HG03159 (cell line): ENCODE data around the gene ZNF451.
"Not testable (repeated sequence)": the region's sequence is repeated elsewhere in the genome, so short reads cannot be mapped to it uniquely, and the experiment has no call there.

ENCODE experiments used
- ATAC-seq: cut with Tn5 transposase; IDR thresholded peaks from one replicate; pipeline ENCODE4 v1.9.1; 2021; ENCODE audit warnings: mild to moderate bottlenecking, moderate library complexity; ENCODE audit not compliant: unreplicated experiment

The ZNF451 gene, protein sequence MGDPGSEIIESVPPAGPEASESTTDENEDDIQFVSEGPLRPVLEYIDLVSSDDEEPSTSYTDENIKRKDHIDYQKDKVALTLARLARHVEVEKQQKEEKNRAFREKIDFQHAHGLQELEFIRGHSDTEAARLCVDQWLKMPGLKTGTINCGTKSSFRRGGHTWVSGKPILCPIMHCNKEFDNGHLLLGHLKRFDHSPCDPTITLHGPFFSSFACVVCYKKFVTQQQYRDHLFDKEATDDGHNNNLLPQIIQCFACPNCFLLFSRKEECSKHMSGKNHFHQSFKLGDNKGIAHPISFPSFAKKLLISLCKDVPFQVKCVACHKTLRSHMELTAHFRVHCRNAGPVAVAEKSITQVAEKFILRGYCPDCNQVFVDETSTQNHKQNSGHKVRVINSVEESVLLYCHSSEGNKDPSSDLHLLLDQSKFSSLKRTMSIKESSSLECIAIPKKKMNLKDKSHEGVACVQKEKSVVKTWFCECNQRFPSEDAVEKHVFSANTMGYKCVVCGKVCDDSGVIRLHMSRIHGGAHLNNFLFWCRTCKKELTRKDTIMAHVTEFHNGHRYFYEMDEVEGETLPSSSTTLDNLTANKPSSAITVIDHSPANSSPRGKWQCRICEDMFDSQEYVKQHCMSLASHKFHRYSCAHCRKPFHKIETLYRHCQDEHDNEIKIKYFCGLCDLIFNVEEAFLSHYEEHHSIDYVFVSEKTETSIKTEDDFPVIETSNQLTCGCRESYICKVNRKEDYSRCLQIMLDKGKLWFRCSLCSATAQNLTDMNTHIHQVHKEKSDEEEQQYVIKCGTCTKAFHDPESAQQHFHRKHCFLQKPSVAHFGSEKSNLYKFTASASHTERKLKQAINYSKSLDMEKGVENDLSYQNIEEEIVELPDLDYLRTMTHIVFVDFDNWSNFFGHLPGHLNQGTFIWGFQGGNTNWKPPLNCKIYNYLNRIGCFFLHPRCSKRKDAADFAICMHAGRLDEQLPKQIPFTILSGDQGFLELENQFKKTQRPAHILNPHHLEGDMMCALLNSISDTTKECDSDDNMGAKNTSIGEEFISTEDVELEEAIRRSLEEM

DNA sequence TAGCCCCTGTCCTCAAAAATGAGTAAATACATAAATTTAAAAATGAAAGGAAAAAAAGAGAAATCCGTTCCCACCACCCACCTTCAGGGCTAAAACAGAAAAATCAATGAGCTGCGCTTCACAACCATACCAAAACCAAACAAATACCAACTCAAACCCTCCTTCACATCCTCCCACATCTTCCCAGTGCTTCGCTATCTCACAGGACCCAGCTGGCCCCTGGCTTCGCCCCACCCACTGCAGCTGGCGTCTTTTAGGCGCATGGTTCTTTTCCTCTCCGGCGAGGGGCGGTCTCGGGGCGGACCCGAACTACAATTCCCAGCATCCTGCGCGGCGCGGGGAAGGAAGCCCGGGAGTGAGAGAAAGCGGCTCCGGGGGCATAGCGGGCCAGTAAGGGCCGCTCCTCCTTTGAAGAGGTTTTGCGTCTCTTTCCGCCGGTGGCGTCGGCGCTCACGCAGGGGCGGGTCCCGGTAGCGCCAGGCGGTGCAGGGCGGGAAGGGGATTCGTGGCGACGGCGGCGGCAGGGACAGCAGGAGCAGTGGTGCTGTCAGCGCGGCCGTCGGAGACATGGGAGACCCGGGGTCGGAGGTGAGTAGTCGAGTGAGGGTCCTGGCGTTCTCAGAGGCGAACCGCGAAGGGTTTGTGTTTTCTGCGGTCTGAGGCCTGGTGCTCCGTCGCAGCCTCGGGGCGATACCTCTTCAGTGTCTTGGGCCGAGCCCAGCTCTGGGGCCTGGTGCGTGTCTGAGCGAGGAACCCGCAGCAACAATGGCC lies at the start of gene ZNF451:
ZNF451 (plus strand) TSS at position 502 of the 771 bp plus-strand sequence; CDS start at position 568, 66 bp downstream.
- peak; percentile 96 for ATAC-seq

DNA sequence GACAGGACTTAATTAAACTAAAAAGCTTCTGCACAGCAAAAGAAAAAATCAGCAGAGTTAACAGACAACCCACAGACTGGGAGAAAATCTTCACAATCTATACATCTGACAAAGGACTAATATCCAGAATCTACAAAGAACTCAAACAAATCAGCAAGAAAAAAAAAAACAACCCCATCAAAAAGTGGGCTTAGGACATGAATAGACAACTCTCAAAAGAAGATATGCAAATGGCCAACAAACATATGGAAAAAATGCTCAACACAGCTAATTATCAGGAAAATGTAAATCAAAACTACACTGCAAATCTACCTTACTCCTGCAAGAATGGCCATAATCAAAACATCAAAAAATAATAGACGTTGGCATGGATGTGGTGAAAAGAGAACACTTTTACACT lies 45.9 kb upstream of the ZNF451 start:
- not testable (repeated sequence) for ATAC-seq

DNA sequence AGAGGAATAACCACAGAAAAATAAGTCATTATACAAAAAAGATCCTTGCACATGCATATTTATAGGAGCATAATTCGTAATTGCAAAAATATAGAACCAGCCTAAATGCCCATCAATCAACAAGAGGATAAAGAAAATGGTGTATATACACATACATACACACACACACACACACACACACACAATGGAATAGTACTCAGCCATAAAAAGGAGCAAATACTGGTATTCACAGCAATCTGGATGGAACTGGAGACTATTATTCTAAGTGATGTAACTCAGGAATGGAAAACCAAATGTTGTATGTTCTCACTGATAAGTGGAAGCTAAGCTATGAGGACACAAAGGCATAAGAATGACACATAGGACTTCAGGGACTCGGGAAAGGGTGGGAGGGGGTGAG lies 45.4 kb upstream of the ZNF451 start:
- ATAC-seq, result no peak

DNA sequence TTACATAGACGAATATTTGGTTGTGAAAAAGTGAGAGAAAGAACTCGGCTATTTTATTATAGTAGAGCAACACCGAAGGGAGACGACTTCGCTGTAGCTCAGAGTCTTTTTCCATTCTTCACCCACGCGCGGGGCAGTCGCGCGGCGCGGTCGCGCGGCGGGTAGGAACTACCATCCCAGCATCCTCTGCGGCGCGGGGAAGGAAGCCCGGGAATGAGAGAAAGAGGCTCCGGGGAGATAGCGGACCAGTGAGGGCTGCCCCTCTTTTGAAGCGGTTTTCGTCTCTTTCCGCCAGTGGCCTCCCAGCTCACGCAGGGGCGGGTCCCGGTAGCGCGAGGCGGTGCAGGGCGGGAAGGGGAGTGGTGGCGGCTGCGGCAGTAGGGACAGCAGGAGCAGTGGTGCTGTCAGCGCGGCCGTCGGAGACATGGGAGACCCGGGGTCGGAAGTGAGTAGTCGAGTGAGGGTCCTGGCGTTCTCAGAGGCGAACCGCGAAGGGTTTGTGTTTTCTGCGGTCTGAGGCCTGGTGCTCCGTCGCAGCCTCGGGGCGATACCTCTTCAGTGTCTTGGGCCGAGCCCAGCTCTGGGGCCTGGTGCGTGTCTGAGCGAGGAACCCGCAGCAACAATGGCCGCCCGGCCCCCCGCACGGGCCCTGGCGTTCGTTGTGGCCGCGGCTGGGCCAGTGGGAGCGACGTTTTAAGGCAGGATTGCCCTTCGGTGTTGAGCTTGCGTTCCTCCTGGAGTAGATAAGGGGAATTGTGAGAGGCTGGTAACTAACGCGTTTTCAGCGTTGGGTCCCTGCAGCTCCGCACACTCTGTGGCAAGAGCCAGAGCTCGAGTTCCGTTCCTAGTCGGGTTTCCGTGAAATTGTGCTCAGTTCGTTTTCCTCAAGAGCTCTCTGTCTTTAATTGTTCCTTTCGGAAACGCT lies 43.4 kb upstream of the ZNF451 start, which contains the start of gene KIAA1586:
KIAA1586 (plus strand) TSS at position 362 of the 925 bp plus-strand sequence; CDS start at position 425, 63 bp downstream.
- peak; percentile 97 for ATAC-seq

DNA sequence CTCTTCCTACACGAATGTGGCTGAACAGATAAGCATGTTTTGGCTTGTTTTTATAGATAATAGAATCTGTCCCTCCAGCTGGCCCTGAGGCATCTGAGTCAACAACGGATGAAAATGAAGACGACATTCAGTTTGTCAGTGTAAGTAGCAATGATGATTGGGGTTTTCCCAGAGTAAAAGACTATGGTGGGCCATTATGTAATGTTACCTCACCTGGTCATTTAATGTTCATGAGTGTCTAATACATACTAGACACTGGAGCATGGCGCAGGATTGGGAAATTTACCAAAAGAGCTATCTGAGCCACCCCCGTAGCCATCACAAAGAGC lies 42.8 kb upstream of the ZNF451 start:
- ATAC-seq, result peak; percentile 30

DNA sequence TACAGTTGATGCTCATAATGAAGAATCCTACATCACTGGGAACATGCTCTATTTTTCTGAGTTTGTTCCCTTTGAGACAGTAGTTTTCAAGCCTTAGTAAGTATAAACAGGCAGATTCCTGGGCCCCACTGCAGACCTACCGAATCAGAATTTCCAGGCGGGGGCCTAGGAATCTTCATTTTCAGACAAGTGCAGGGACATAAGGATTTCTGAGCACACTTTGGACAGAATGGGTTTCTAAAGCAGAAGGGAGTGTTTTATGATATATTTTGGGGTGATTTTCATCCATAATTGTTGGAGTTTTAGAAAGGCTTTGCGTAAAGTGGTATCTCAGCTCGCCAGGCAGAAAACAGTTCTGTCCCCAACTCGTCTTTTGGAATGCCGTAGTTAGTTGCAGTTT lies 42.1 kb upstream of the ZNF451 start:
- not testable (repeated sequence) for ATAC-seq

DNA sequence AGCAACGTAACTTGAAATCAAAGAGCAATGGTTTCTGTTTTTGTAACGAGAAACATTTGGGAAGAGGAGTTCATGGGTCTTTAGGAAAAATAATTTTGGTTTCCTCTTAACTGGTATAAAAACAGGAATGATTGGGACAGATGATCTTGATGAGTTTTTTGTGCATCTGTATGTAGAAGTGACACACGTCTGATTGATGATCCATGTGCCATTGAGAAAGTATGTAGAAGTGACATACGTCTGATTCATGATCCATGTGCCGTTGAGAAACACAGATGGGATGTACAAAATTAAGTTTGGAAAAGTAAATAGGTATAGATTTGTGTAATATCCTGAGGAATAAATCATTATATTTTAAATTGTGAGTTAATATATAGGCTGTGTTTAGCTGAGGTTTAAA lies 41.4 kb upstream of the ZNF451 start:
- ATAC-seq, result no peak

DNA sequence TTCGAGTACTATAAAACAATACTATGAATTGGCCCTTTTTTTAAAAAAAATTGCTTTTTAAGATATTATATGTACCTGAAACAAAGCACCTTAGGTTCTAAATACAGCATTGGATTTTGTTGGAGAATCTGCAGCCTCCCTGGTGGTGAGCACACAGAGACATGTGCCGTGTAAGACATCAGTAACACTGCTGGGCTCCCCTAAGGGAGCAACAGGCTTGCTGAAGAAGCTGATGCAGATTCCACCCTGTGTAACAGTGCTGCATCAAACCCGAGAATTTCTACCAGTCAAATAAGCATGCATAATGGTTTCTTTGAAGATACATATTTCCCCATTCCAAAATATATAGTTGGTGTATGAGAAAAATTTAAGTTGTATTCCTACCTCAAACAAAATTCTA lies 26.1 kb upstream of the ZNF451 start:
- ATAC-seq, result no peak

DNA sequence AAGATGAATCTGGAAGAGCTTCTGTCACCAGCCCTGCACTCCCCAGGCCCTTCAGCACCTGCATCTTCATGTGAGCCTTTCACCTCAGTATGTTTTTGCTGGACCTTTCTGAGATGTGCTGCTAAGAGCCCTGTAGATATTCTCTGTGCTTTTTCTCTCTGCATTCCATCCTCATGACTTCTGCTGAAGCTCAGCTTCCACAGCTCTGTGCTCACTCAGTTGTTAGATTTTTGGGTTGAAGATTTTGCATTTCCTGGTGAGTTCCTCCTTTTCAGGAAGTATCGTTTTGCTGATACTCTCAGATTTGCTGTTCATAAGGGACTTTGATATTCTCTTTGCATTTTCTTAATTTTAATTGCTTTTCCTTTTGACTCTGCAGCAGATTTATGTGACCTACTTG lies 25.2 kb upstream of the ZNF451 start:
- ATAC-seq, result no peak

DNA sequence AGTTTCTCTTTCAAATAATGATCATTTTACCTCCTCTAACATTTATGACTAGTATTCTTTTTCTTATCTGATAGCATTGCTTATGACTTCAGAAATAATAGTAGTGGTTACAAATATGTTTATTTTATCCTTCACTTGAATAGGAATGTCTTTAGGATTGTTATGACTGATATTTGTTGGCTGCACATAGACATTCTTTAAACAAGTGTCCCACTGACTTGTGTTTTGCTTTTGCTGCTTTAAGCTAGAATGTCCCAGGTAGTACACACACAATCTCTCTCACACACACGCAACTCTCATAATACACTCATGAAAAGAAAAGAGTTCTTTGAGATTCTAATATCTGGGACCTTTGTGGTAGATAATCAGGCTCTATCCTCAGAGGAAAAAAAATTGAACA lies 21.9 kb upstream of the ZNF451 start:
- ATAC-seq, result no peak

DNA sequence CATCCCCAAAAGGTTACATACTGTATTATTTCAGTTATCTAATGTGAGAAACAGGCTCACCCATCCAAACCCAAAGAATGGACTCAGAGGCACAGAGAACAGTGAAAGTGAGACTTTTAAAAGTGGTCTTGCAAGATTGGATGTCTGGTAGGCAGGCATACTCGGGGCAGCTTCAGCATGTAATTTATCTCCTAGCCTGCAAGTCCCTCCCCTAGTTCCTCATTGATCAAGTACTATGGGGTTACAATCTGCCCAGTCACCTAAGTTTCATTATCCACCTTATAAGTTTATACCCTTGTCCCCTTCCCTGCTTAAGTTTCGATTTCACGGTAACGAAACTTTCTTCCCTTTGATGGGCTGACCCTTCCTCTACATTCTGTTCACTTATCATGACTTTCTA lies 20.8 kb upstream of the ZNF451 start:
- ATAC-seq, result no peak

DNA sequence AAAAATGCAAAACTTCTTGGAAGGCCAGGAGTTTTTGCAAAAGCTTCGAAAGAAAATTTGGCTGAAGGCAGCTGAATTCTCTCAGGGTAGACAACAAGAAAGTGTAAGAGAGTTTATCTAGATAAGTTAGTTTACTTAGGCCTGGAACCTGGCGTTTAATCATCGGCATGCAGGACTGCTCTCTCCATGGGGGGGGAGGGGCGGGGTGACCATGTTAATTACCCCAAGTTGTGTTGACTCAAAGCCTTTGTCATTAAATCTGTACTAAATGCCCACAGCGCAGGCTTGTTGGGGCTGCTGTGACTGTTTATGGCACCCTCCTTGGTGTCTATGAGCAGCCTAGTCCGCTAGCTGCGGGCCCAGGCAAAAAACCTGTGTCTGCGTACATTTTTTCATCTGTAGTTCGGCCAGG lies 20.1 kb upstream of the ZNF451 start:
- no peak for ATAC-seq

DNA sequence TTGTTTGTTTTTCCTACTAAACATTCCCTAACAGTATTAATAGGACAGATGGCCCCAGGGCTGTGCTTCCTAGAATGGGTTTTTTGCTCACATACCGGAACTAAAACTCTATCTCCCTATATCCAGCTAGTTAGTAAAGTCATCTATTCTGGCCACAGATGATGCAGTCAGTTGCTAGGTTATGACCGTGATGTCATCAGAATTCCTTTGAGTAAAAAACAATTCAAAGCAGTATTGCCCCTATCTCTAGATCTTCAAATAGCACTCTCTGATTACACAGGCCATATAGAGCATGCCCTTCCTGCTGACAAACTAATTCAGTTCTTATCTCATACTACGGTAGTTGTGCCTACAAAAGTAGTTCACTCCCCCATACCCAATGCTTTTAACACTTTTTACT lies 17.9 kb upstream of the ZNF451 start:
- no peak for ATAC-seq

DNA sequence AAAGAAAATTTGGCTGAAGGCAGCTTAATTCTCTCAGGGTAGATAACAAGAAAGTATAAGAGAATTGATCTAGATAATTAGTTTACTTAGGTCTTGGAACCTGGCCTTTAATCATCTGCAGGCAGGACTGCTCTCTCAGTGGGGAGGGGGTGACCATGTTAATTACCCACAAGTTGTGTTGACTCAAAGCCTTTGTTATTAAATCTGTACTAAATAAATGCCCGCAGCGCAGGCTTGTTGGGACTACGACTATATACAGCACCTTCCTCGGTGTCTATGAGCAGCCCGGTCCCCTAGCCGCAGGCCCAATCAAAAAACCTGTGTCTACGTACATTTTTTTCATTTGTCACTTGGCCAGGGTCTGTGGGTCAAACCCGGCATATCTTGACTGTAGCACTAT lies 15.6 kb upstream of the ZNF451 start:
- ATAC-seq, result no peak

DNA sequence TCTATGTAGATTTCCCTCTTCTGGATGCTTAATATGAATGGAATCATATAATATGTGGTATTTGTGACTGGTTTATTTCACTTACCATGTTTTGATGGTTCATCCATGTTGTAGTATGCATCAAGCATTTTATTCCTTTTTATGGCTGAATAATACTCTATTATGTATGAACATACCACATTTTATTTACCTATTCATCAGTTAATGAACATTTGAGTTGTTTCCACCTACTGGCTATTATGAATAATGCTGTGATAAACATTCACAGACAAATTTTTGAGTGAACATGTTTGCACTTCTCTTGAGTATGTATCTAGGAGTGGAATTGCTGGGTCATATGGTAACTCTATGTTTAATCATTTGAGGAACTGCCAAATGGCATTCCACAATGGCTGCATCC lies 14.9 kb upstream of the ZNF451 start:
- ATAC-seq, result no peak

DNA sequence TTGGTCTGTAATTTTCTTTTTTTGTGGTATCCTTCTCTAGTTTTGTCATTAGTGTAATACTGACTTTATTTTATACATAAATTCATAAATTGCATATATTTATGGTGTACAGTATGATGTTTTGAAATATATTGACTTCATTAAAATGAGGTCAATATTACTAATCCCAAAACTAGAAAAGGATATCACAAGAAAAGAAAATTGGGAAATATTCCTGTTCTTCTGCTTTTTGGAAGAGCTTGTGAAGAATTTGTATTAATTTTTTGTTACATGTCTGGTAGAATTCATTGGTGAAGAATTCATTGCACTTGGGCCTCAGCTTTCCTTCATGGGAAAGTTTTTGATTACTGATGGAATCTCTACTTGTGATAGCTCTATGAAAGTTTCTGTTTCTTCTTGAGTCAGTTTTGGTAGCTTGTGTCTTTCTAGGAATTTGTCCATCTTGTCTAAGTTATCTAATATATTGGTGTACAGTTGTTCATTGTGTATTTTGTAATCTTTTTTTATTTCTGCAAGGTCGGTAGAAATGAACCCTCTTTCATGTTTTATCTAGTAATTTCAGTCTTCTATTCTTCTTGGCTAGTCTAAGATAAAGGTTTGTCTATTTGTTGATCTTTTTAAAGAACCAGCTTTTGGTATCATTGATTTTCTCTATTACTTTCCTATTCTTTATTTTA lies 11.3 kb upstream of the ZNF451 start:
- ATAC-seq, result no peak

DNA sequence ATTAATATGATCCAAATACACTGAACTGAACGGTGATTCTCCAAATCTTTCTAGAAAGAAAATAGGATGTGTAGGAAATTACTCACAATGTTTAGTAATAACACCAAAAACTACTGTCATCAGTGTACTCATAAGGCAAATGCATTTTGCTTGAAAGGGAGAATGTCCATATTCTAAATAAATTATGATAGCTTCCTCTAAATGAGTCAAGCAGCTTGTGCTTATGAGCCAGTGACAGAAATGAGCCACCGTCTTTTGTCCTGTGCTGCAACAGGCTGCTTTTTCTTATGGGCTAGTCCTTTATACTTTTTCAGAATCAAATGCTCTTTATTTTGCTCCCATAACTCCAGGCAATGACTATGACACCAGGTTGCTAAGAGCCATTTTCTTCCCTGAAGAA lies 4.5 kb upstream of the ZNF451 start:
- no peak for ATAC-seq

DNA sequence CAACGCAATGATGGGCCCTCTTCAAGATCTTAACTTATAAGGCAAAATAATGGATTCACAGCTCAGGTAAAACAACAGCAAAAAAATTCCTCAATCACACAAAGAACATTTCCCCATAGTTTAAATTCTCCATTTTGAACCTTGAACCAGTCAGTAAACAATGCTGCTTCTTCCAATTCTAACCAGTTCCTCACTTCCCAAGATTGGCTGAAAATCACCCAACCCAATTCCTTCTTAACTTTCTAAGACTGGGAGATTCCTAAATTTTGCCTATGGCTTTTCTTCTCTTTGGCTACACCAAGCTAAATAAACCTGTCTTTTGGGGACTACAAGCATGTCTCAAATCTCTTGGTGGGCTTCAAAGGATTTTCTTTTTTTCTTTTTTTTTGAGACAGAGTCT lies 3.1 kb upstream of the ZNF451 start:
- ATAC-seq, result no peak

DNA sequence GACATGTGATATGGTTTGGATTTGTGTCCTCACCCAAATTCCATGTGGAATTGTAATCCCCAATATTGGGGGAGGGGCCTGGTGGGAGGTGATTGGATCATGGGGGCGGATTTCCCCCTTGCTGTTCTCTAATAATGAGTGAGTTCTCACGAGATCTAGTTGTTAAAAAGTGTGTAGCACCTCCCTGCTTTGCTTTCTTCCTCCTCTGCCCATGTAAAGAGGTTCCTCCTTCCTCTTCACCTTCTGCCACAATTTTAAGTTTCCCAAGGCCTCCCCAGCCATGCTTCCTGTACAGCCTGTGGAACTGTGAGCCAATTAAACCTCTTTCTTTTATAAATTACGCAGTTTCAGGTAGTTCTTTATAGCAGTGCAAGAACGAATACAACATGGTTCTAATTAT lies 2.1 kb upstream of the ZNF451 start:
- ATAC-seq, result no peak
